ENCODE results near the gene HSD17B7.

DNA sequence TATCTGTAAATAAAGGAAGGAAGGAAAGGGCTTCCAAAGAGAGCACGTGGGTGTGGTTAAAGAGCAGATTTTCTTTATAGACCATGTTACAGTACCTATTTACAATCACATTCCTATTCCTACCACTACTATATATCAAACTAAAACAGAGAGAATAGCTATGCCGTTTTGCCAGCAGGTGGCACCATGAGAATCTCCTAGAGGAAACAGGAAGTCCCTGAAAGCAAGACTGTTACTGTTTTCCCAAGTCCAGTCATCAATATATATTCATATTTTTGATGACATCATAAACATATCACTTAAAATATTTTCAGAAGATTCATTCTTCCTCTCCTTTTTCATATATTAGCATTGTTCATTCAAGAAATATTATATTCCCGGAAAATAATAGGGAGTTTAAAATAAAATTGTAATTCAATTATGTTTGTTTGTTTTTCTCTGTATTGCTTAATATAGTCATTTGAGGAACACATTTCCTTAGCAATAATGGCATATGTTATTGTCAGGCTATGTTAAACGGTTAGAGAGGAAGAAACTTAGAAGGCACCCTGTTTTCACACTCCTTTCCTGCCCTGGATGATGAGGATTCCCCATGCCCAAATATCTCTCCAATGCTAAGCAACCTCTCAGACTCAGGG, 63.9 kb downstream of the HSD17B7 start:
- TF ChIP-seq CTCF (IDR thresholded peaks at IDR 0.05) = peak; percentile 30 to 74 (median 60)
- no peak for TF ChIP-seq POLR2A (IDR thresholded peaks at IDR 0.05)
- TF ChIP-seq EP300 (IDR thresholded peaks at IDR 0.05) = no peak
- no peak for TF ChIP-seq POLR2AphosphoS5 (IDR thresholded peaks at IDR 0.05)

All from upper lobe of left lung (tissue), 4 donors.